ENCODE data around the gene PIKFYVE.

DNA sequence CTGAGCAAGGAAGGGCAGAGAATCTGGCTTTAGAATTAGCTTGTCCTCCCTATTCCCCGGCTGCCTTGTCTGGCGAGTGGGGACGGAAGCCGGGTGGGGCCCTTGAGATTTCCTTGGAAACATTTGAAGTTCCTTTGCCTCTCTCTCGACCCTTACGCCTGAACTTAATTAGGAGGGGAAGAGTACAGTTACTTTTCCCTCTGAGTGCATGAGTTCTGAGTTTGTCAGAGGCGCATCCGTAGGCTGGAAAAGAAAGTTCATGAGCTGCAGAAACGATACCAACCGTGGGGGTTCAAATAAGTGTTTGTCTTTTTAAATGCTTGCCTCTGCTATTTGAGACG is 468 bp downstream of the PIKFYVE start:
- TF ChIP-seq POLR2A (IDR thresholded peaks at IDR 0.05; ENCODE audit: low read depth) (no peak), EP300 (IDR thresholded peaks at IDR 0.05) (no peak), POLR2AphosphoS5 (IDR thresholded peaks at IDR 0.05) (no peak)
- TF ChIP-seq, protein P1, sequence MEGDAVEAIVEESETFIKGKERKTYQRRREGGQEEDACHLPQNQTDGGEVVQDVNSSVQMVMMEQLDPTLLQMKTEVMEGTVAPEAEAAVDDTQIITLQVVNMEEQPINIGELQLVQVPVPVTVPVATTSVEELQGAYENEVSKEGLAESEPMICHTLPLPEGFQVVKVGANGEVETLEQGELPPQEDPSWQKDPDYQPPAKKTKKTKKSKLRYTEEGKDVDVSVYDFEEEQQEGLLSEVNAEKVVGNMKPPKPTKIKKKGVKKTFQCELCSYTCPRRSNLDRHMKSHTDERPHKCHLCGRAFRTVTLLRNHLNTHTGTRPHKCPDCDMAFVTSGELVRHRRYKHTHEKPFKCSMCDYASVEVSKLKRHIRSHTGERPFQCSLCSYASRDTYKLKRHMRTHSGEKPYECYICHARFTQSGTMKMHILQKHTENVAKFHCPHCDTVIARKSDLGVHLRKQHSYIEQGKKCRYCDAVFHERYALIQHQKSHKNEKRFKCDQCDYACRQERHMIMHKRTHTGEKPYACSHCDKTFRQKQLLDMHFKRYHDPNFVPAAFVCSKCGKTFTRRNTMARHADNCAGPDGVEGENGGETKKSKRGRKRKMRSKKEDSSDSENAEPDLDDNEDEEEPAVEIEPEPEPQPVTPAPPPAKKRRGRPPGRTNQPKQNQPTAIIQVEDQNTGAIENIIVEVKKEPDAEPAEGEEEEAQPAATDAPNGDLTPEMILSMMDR (IDR thresholded peaks at IDR 0.05) = no peak

All from esophagus muscularis mucosa (tissue), 4 donors.